ENCODE measurements around the gene GPATCH1.
"Not testable (repeated sequence)": the region's sequence is repeated elsewhere in the genome, so short reads cannot be mapped to it uniquely, and the experiment has no call there.

DNA sequence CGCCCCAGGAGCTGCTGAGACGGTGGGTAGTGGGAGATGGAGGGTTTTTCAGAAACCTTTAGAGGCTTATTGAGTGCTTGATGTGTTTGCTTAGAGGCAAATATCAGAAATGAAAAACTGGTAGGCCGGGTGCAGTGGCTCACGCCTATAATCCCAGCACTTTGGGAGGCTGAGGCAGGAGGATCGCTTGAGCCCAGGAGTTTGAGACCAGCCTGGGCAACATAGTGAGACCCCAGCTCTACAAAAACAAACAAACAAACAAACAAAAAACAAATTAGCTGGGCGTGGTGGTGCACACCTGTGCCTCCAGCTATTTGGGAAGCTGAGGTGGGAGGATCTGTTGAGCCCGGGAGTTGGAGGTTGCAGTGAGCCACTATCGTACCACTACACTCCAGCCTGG, 45.7 kb downstream of the GPATCH1 start:
- TF ChIP-seq, protein P1, sequence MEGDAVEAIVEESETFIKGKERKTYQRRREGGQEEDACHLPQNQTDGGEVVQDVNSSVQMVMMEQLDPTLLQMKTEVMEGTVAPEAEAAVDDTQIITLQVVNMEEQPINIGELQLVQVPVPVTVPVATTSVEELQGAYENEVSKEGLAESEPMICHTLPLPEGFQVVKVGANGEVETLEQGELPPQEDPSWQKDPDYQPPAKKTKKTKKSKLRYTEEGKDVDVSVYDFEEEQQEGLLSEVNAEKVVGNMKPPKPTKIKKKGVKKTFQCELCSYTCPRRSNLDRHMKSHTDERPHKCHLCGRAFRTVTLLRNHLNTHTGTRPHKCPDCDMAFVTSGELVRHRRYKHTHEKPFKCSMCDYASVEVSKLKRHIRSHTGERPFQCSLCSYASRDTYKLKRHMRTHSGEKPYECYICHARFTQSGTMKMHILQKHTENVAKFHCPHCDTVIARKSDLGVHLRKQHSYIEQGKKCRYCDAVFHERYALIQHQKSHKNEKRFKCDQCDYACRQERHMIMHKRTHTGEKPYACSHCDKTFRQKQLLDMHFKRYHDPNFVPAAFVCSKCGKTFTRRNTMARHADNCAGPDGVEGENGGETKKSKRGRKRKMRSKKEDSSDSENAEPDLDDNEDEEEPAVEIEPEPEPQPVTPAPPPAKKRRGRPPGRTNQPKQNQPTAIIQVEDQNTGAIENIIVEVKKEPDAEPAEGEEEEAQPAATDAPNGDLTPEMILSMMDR (IDR thresholded peaks at IDR 0.05; ENCODE audit: low read length) = not testable (repeated sequence)
- TF ChIP-seq EZH2 (optimal IDR thresholded peaks at IDR 0.05; ENCODE audit: low read depth, low read length); EZH2phosphoT487 (IDR thresholded peaks at IDR 0.05; ENCODE audit: low read length): not testable (repeated sequence)
